HG03108 (cell line): Measurements from ENCODE around the gene TMIE.

ENCODE experiments used
- ATAC-seq: cut with Tn5 transposase; IDR thresholded peaks from one replicate; pipeline ENCODE4 v1.9.1; 2021; ENCODE audit warnings: moderate library complexity; ENCODE audit not compliant: unreplicated experiment

The TMIE gene

GRCh38 chr3:46668591-46668990 lies 32.6 kb upstream of the TMIE start:
- ATAC-seq: no peak

- ATAC-seq: no peak
These were observed 31.8 kb upstream of the TMIE start for GRCh38 chr3:46669191-46669999.

DNA sequence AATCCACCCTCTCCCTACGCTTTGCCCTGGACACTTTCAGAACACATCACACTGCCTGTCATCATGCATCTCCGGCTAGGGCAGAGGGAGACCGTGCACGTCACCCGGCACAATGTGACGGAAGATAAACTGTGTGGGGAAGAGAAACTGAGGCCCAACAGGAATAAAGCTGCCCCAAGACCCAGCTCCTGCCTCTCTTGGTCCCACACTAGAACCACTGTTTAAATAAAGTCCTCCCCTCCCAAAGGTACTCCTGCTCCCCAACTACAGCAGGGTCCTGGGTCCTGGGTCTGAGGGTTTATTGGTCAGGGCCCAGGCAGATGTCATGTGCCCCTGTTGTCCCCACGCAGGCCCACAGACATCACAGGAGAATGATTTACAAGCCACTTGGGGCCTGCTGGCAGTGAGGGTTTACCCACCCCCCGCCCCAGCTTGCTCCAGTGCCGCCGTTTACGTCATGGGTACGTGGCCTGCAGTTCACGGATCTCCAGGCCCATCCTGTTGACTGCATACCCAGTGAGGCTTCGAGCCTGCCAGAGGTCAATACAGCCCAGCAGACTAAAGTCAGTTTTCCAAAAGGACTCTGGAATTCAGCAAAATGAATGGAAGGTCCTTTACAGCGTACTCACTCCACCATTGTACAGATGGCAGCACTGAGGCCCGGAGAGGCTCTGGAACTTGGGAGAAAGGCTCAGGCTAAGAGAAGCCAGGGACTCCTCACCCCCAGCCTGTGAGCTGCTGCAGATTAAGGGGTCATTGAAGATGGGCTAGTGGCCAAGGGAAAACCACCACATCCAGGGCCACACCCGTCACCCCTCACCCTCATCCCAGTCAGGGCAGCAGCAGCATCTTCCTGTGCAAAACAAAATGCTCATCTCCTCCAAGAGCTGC lies 30.9 kb upstream of the TMIE start:
- no peak for ATAC-seq

GRCh38 chr3:46670891-46671427 lies 30.2 kb upstream of the TMIE start:
- ATAC-seq: no peak

DNA sequence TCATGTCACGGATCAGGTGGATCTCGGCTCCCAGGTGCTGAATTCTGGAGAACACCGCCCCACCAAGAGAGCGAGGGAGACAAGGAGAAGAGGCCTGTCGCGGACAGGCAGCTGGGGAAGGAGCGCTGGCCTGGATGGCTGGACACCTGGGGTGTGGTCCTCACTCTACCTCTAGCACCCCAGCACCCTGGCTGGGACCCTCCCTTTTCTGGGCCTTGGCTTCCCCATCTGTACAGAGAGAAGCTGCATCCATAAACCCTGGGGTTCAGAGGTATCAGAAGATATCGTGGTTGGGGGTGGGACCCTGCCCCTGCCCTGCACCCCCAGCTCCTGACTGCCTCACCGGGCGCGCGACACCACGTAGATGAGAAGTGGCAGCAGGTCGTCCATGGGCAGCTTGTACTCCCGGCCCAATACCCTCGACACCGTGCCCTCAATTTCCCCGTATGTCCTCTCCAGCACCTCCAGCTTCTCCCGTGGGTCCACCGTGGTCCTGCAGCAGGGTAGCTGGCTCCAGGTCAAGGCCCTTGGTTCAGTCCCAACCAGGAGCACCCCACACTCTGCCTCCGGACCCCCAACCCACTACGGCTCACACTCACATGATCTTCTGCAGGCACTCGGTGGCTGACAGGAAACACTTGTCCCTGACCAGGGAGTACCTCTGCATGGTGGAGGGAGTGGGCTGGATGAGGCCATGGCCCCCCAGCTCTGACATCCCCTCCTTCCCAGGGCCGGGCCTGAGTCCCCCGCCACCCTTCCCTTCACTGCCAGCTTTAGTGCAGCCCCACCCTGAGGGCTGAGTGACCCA lies 29.4 kb upstream of the TMIE start:
- ATAC-seq: no peak

- no peak for ATAC-seq
These were observed 28.9 kb upstream of the TMIE start for GRCh38 chr3:46672349-46672695.

GRCh38 chr3:46673151-46674030 lies 27.8 kb upstream of the TMIE start:
- ATAC-seq: no peak

DNA sequence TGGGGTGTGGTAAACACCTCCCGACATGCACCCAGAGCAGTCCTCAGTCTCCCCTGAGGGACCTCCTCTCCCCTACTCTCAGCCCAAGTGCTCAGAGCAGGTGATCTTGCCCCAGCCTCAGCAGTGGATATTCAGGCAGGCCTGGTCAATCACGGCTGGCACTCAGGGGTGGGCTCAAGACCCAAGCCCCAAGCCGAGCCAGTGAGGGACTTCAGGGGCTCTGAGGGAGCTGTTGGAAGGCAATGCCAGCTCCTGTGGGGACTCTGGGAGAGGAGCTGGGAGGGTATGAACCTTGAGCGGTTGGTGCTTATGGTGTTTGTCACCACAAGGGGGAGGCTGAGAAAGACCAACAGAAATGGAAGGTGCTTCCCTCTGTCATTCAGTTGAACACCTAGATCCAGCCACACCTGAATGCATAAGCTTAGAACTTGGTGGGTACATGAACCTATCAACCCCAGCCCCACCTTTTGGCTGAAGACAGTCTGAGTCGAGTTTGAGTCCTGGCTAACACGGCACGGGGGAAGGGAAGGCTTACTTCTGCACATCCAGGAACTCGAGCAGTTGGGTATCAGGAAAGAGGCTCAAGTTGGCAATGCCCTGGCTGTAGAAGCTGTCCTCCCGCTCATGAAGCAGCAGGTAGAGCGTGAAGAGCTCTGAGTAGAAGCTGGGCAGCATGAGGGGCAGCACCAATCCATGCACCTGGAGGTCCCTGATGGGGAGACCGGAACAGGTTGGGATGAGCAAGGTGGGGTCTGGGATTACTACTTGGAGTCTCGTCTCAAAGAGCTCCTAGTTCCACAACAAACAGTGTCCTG lies 27.0 kb upstream of the TMIE start:
- no peak for ATAC-seq

DNA sequence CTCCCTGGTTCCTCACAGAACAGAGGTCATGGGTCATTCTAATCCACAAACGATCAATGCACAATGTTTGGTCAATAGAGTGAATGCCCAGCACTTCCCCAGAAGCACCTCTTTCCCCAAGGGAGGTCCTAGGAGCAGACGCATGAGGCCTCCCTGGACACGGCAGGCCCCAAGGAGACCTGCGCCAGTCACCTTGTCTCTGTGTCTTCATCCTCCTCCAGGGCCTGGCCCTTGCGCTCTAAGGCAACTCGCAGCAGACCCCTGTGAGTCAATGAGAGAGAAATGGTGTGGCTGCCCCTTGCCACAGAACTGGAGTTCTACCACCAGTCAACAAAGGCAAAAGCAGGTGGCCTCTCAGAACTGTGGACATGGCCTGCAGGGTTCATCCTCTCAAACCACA lies 25.8 kb upstream of the TMIE start:
- ATAC-seq: no peak

DNA sequence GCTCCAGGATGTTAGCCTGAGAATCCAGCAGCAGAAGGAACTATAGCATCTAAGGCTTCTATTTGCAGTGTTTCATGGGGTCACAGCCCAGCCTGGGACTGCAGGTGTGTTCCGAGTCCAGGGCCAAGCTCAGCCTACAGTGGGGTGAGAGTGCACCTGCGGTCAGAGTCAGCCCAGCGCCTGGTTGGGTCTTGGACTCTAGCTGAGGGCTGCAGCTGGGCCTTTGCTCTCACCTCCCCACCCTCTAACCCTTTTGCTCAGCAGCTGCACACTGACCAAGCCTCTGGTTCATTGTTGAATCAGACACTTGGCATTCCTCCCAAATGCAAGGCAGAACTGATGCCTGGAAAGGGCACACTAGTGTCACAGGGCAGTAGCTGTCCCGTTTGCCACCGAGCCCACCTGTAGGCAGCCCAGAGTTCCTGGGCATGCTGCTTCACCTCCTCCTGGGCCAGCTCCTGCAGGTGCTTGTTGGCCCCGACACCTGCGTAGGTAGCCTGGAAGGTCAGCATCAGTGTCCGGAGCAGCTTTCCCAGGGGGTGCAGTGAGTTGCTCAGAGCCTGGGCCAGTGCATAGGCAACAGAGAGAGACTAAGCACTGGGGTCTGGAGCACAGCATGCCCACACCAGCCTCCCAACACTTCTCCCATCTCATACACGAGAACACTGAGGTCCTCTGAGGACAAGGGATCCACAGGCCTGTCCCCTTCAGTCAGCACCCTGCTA lies 25.2 kb upstream of the TMIE start:
- no peak for ATAC-seq

DNA sequence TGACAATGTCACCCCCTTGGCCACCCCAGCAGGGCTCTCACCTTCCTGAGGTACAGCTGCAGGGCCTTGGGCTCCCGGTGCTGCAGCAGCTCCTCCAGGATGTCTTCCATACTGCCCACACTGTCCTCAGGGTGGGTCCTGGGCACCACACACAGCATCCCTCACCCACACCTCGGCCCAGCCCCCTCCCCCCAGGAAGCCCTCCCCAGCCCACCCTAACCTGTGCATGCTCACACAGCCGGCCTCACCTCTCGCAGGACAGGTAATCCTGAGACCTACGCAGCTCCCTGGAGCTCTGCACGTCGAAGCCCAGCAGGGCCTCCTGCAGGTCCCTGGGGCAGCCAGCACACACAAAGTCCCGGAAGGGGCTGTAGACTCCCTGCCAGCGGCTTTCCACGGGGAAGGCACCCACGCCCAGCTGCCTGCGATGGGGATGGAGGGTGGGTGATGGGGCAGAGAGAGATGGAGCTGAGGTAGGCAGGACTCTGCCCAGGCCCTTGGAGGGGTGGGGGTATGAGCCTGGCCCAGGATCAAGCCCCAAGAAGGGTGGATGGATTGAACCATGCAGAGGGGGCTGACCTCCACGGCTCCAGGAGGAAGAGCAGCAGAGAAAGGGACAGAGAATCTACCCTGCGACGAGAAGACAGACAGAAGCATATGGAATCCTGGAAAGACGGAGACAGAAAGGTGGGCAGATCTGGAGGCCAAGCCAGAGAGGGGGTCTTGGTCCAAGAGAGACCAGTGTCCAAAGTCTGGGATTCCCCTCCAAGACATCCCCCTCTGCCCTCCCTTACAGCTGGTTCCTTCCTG lies 24.4 kb upstream of the TMIE start:
- ATAC-seq: no peak

GRCh38 chr3:46677411-46677726 lies 23.8 kb upstream of the TMIE start:
- ATAC-seq: no peak

- ATAC-seq: no peak
These were observed 22.9 kb upstream of the TMIE start for GRCh38 chr3:46678280-46678679.

DNA sequence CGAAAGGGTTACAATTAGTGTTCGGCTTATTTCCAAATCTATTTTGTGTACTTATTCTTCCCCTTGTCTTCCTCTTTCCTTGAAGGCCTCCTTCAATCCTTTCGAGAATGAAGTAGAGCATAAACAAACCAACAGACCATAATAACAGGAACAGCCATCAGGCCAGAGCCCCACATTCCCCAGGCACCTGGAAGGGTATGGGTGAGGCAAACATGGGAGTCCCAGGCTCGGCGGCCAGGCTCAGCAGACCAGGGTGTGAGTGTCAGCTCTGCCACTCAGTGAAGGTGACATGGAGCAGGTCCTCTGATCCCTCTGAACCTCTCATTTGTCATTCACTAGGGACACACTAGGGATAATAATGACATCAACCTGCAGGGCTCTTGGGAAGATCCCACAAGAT lies 21.5 kb upstream of the TMIE start:
- ATAC-seq: no peak

GRCh38 chr3:46680298-46680826 lies 20.8 kb upstream of the TMIE start:
- ATAC-seq: no peak

- ATAC-seq: no peak
These were observed 19.8 kb upstream of the TMIE start for GRCh38 chr3:46681387-46681786.

GRCh38 chr3:46681856-46682540 lies 19.2 kb upstream of the TMIE start:
- no peak for ATAC-seq
